T-helper 1 cell treated with Interleukin-12 subunit alpha and Interleukin-12 subunit beta and Interleukin-4 antibody, amounts not matched to agents 30 μg/mL and 1 μg/mL, for 36 hours (primary cell): ENCODE data around the gene ATP4A.
"Not testable (repeated sequence)": the region's sequence is repeated elsewhere in the genome, so short reads cannot be mapped to it uniquely, and the experiment has no call there.

Source experiments
- H3K27ac Mint-ChIP-seq: one replicate; pipeline ENCODE4 v1.8.0; 2021; ENCODE audit warnings: mild to moderate bottlenecking, mixed read lengths
- H3K27me3 Mint-ChIP-seq: one replicate; pipeline ENCODE4 v1.8.0; 2021; ENCODE audit warnings: low read depth, mixed read lengths
- H3K36me3 Mint-ChIP-seq: one replicate; pipeline ENCODE4 v1.8.0; 2021; ENCODE audit warnings: low read depth, mixed read lengths
- H3K4me1 Mint-ChIP-seq: one replicate; pipeline ENCODE4 v1.8.0; 2021; ENCODE audit warnings: low read depth, mixed read lengths
- H3K4me3 Mint-ChIP-seq: one replicate; pipeline ENCODE4 v1.8.0; 2021; ENCODE audit warnings: mild to moderate bottlenecking, moderate library complexity, mixed read lengths
- H3K9me3 Mint-ChIP-seq: one replicate; pipeline ENCODE4 v1.8.0; 2021; ENCODE audit warnings: mixed read lengths

ATP4A gene

DNA sequence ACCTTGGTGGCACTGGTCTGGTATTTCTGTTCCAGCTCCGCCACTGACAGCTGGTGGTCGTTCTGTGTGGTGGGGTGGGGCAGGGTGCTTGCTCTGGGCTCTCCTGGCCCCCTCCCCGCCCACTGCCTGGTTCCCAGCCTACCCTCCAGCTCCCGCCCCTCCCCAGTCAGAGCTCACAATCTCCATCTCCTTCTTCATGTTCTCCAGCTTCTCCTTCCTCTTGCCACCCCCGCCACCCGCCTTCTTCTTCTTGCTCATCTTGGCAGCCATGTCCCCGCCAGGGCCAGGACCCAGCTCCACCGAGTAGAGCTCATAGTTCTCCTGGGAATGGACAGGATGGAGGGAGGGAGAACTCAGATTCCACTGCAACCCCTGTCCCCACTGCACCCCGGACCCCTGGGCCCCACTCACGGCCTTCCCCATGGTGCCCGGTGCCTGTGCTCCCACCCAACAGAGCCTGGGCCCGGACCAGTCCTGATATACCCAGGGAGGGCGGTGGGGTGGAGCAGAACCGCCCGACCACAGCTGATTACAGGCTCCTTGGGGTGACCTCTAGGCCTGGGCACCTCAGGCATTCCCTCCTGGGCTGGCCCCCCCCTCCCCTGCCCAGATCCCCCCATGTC lies at the start of gene ATP4A:
ATP4A (minus strand) TSS at position 452 of the 623 bp plus-strand sequence; CDS start at position 423, 29 bp downstream.
- Mint-ChIP-seq H3K9me3 (no peaks in the 10 kb centered on the region), H3K27me3 (peaks cover 27% of the 10 kb centered on the region), H3K4me1 (no peaks in the 10 kb centered on the region), H3K27ac (no peak within 1 kb of the TSS), H3K36me3 (no peaks in the 10 kb centered on the region), H3K4me3 (no peak within 1 kb of the TSS)

DNA sequence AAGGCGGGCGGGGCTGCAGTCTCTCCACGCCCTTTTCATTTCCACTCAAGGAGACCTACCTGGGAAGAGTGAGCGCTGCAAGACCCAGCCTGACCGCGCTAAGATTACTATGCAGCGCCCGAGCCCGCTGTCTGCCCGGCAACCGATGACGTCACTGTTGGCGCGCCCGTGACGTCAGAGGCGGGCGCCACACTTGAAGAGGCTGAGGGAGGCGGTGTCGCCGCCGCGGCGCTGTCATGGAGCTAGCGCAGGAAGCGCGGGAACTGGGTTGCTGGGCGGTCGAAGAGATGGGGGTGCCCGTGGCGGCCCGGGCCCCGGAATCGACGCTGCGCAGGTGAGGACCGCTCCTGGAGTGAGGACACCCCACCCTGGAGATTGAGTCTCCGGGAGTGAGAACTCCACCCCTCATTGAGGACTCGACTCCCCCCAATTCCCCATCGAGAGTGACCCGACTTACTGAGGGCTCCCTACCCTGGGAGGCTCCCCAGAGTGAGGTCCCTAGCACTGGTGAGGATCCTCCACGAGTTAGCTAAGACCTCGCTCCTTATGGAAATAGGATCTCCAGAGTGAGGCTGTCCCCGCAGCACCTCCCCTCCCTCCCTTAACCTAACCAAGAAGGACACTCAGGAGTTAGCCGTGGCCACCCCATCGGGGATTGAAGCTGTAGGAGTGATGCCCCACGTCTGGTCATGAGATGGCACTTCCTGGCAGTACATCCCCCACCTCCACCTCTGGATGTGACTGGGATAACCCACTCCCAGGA lies 49.3 kb upstream of the ATP4A start, which contains the start of gene HAUS5:
HAUS5 (plus strand) TSS at position 177 of the 763 bp plus-strand sequence; CDS start at position 237, 60 bp downstream.
- Mint-ChIP-seq H3K4me3 (peak within 1 kb of the TSS; percentile 87), H3K9me3 (peaks cover 13% of the 10 kb centered on the region), H3K27ac (peak within 1 kb of the TSS; percentile 93), H3K4me1 (peaks cover 23% of the 10 kb centered on the region), H3K27me3 (no peaks in the 10 kb centered on the region), H3K36me3 (peaks cover 10% of the 10 kb centered on the region)

DNA sequence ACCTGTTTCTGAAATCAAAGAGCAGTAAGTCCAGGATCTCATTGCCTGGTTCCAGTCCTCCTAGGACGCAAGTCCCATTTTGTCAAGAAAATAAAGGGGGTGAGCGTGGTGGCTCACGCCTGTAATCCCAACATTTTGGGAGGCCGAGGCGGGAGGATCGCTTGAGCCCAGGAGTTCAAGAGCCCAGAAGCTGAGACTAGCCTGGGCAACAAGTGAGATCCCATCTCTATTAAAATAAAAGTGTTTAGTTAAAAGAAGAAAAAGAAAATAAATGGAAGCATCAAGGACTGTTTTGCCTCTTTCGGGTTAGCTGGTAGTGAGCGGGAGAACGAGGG lies 48.7 kb upstream of the ATP4A start:
- peaks cover 10% of the 10 kb centered on the region for H3K36me3 Mint-ChIP-seq
- H3K4me1 Mint-ChIP-seq, result peaks cover 23% of the 10 kb centered on the region
- no peaks in the 10 kb centered on the region for H3K27me3 Mint-ChIP-seq
- H3K27ac Mint-ChIP-seq, result peak overlapping the region; percentile 93
- peaks cover 13% of the 10 kb centered on the region for H3K9me3 Mint-ChIP-seq
- H3K4me3 Mint-ChIP-seq, result peak overlapping the region; percentile 87

DNA sequence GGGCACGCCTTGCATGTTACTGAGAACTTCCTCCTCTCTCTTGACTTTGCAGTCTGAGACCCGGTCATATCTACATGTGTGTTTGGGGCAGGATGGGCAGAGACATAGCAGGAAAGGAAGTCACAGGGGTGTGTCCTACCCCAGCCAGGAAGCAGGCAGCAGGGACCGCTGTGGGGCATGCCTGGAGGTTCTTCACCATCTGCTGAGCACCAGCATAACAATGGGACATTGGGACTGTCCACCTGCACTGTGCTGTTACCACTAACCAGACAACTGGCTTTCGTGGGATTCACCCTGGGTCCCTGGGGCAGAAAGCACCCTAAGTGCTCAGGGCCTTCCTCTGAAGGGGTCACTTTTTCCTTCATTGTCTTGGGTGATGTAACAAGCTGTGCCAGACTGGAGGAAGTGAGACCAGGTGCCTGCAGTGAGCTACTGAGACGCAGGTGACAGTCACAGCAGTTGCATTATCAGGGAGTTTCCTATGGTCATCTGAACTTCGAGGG lies 46.4 kb upstream of the ATP4A start:
- H3K9me3 Mint-ChIP-seq, result peaks cover 13% of the 10 kb centered on the region
- peaks cover 8% of the 10 kb centered on the region for H3K36me3 Mint-ChIP-seq
- no peaks in the 10 kb centered on the region for H3K27me3 Mint-ChIP-seq
- peak overlapping the region; percentile 34 for H3K4me3 Mint-ChIP-seq
- H3K27ac Mint-ChIP-seq, result peak overlapping the region; percentile 87
- peaks cover 23% of the 10 kb centered on the region for H3K4me1 Mint-ChIP-seq

GRCh38 chr19:35608251-35608650 lies 44.8 kb upstream of the ATP4A start:
- Mint-ChIP-seq H3K36me3 (peaks cover 8% of the 10 kb centered on the region), H3K4me1 (peaks cover 20% of the 10 kb centered on the region), H3K9me3 (peaks cover 13% of the 10 kb centered on the region), H3K4me3 (no peak overlapping the region), H3K27me3 (no peaks in the 10 kb centered on the region), H3K27ac (peak overlapping the region; percentile 67)

DNA sequence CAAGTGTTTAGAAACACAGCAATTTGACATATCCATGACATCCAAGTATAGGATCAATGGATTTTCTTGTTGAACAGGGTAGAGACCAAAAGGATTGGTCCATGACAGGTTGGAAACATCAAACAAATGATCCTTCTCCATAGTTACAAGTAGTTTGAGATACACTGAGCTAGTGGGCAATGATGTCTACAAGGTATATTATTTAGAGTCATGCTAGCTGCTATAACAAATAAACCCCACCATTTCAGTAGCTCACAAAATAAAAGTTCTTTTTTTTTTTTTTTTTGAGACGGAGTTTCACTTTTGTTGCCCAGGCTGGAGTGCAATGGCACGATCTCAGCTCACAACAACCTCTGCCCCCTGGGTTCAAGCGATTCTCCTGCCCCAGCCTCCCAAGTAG lies 44.2 kb upstream of the ATP4A start:
- Mint-ChIP-seq H3K36me3 (peaks cover 8% of the 10 kb centered on the region), H3K27ac (no peak overlapping the region)

GRCh38 chr19:35607170-35607569 lies 43.7 kb upstream of the ATP4A start:
- H3K36me3 Mint-ChIP-seq, H3K4me3 Mint-ChIP-seq, H3K27ac Mint-ChIP-seq, H3K27me3 Mint-ChIP-seq: not testable (repeated sequence)
- Mint-ChIP-seq H3K9me3 (peaks cover 13% of the 10 kb centered on the region), H3K4me1 (peaks cover 15% of the 10 kb centered on the region)

More for the DNA sequence above, 44.2 kb upstream of the ATP4A start:
- Mint-ChIP-seq H3K9me3 (peaks cover 13% of the 10 kb centered on the region), H3K4me3 (no peak overlapping the region), H3K27me3 (no peaks in the 10 kb centered on the region), H3K4me1 (peaks cover 20% of the 10 kb centered on the region)

- H3K4me3 Mint-ChIP-seq, H3K36me3 Mint-ChIP-seq, H3K27me3 Mint-ChIP-seq, H3K4me1 Mint-ChIP-seq, H3K27ac Mint-ChIP-seq, H3K9me3 Mint-ChIP-seq: not testable (repeated sequence)
These were observed 41.0 kb upstream of the ATP4A start for GRCh38 chr19:35604436-35604835.

DNA sequence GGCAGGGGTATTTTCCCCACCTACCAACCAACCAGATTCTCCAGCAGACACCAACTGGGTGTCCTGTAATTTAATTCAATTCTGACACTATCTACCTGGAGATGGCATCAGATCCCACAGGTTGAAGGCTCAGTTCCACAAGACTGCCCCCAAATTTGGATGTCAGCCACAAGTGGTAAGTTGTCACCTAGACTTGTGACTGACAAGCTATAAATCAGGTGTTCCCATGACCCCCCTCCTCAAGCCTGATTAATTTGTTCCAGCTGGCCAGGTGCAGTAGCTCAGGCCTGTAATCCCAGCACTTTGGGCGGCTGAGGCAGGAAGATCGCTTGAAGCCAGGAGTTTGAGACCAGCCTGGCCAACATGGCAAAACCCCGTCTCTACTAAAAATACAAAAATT lies 38.5 kb upstream of the ATP4A start:
- H3K4me1 Mint-ChIP-seq, result no peaks in the 10 kb centered on the region
- no peaks in the 10 kb centered on the region for H3K9me3 Mint-ChIP-seq
- H3K27ac Mint-ChIP-seq, result no peak overlapping the region
- H3K36me3 Mint-ChIP-seq, result no peaks in the 10 kb centered on the region
- no peak overlapping the region for H3K4me3 Mint-ChIP-seq
- peaks cover 4% of the 10 kb centered on the region for H3K27me3 Mint-ChIP-seq

- Mint-ChIP-seq H3K4me1 (peaks cover 5% of the 10 kb centered on the region), H3K4me3 (no peak overlapping the region), H3K9me3 (no peaks in the 10 kb centered on the region), H3K27ac (peak overlapping the region; percentile 29), H3K36me3 (no peaks in the 10 kb centered on the region), H3K27me3 (peaks cover 4% of the 10 kb centered on the region)
These were observed 33.0 kb upstream of the ATP4A start for GRCh38 chr19:35596366-35596999.

DNA sequence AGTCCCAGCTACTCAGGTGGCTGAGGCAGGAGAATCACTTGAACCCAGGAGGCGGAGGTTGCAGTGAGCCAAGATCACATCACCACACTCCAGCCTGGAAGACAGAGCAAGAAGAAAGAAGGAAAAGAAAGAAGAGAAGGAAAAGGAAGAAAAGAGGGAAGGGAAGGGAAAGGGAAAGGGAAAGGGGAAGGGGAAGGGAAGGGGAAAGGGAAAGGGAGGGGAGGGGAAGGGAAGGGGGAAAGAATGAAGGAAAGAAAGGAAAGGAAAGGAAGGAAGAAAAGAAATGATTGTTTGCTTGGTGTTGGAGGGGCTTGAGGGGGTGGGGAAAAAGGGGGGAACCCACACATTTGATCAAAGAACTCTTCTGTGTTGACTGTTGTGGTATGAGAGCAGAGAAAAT lies 32.5 kb upstream of the ATP4A start:
- Mint-ChIP-seq H3K9me3 (no peaks in the 10 kb centered on the region), H3K36me3 (no peaks in the 10 kb centered on the region), H3K4me1 (peaks cover 5% of the 10 kb centered on the region), H3K27ac (no peak overlapping the region), H3K27me3 (peaks cover 4% of the 10 kb centered on the region), H3K4me3 (no peak overlapping the region)

- not testable (repeated sequence) for H3K27ac Mint-ChIP-seq, H3K4me1 Mint-ChIP-seq, H3K9me3 Mint-ChIP-seq, H3K27me3 Mint-ChIP-seq, H3K36me3 Mint-ChIP-seq, H3K4me3 Mint-ChIP-seq
These were observed 31.6 kb upstream of the ATP4A start for GRCh38 chr19:35595026-35595425.

GRCh38 chr19:35592226-35592625 lies 28.8 kb upstream of the ATP4A start:
- H3K9me3 Mint-ChIP-seq, result no peaks in the 10 kb centered on the region
- no peak overlapping the region for H3K4me3 Mint-ChIP-seq
- peaks cover 5% of the 10 kb centered on the region for H3K4me1 Mint-ChIP-seq
- H3K27me3 Mint-ChIP-seq, result no peaks in the 10 kb centered on the region
- H3K36me3 Mint-ChIP-seq, result no peaks in the 10 kb centered on the region
- no peak overlapping the region for H3K27ac Mint-ChIP-seq

DNA sequence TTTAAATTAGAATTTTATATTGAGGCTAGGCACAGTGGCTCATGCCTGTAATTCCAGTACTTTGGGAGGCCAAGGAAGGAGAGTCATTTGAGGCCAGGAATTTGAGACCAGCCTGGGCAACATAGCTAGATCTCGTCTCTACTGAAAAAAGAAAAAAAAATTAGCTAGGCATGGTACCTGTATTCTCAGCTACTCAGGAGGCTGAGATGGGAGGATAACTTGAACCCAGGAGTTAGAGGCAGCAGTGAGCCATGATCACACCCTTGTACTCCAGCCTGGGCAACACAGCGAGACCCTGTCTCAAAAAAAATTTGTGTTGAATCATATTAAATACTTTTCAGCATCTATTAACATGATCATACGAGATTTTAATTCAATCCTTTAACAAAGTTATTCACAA lies 27.4 kb upstream of the ATP4A start:
- no peaks in the 10 kb centered on the region for H3K36me3 Mint-ChIP-seq
- H3K27me3 Mint-ChIP-seq, result no peaks in the 10 kb centered on the region
- no peaks in the 10 kb centered on the region for H3K4me1 Mint-ChIP-seq
- H3K27ac Mint-ChIP-seq, result no peak overlapping the region
- no peak overlapping the region for H3K4me3 Mint-ChIP-seq
- no peaks in the 10 kb centered on the region for H3K9me3 Mint-ChIP-seq

DNA sequence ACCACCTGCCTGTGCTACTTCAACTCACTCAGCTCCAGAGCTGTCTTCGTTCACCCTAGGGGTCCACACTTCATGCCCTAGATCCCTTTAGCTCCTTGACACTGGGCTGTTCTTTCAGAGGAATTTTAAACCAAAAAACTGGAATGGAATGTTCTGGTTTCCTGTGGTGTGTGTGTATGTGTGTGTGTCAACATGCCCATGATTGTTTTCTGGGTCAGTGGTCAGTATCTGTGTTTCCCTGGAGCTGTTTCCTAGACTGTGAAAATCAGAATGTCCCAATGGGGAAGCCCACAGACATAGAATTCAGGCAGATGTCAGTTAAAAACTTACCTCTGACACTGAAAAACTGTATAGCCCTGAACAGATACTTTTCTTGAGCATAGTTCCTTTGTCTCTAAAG lies 23.9 kb upstream of the ATP4A start:
- no peak overlapping the region for H3K27ac Mint-ChIP-seq
- peaks cover 8% of the 10 kb centered on the region for H3K27me3 Mint-ChIP-seq
- H3K36me3 Mint-ChIP-seq, result no peaks in the 10 kb centered on the region
- no peaks in the 10 kb centered on the region for H3K4me1 Mint-ChIP-seq
- no peaks in the 10 kb centered on the region for H3K9me3 Mint-ChIP-seq
- H3K4me3 Mint-ChIP-seq, result no peak overlapping the region
